HG03520 (cell line): ENCODE results near the gene IL22.

Experiments
- ATAC-seq: cut with Tn5 transposase; IDR thresholded peaks from one replicate; pipeline ENCODE4 v1.9.1; 2021; ENCODE audit warnings: mild to moderate bottlenecking, moderate library complexity; ENCODE audit not compliant: unreplicated experiment

Gene IL22, protein sequence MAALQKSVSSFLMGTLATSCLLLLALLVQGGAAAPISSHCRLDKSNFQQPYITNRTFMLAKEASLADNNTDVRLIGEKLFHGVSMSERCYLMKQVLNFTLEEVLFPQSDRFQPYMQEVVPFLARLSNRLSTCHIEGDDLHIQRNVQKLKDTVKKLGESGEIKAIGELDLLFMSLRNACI

DNA sequence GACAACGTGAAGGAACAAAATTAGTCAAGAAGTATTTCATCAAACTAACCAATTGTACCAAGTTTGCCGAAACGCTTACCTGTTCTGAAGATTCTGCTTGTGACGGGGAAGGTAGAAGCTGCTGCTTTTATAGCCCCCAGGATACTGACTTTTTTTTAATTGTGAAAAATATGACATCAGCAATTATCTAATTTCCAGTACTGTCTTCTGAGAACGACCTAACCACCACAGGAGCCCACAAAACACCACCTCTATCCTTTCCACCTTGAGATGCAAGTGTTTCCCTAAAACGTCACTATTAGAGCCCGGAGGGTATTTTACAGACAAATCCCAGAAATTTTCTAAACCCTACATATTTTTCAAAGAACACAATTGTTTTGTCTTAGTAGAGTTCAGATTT, at the start of gene IL22:
IL22 (minus strand) TSS at position 101 of the 400 bp plus-strand sequence. CDS start 156 bp downstream, outside the sequence.
- ATAC-seq = no peak

DNA sequence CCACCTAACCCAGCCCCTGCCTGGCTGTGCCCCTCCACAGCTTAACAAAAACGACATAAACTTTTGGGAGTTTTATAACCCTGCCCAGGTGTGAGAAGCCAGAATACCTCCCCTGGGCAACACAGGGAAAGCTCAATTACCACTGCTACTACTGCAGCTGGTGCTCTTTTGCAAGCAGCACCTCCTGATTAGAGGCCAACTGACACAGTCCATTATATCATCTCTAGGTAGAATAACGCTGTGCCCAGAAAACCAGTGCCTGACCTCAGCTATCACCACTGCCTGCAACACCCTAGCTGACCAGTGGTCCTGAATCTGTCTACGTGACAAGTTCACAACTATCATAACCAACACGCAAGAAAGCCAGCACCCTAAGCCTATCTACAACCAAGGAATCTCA, 44.5 kb upstream of the IL22 start:
- ATAC-seq = no peak

DNA sequence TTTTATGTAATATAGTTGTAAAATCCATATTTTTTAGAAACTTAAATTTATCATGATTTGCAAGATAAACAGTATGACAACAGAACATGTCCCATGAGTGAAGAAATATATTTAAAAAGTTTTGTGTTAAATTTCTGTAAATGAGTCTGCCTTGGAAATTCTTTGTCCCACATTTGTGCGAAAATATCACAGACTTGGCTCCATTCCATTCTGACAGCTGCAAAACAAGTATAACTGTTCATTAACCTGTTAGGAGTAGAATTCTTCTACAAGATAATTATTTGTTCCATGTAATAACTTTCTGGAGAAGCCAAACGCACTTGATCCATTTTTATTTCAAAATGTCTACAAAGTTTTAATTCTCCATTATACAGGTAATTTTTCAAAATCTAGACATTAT, 40.8 kb upstream of the IL22 start:
- no peak for ATAC-seq

DNA sequence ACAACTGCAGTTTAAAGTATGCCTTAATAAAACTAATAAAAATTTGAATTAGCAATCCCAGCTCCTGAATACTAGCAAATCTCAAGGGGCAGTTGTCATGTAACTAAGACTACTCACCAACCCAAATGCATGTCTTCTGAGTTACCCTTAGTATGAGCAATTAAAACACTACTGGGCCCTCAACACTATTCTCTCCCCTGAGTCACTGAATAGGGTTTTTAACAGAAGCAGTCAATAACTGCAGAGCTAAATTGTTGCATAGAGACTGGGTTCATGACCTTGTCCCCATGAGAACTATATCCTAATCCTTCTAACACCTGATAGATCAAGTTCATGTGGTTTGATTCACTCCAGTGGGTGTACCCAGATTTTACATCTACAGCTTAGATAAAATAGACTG, 39.9 kb upstream of the IL22 start:
- no peak for ATAC-seq

DNA sequence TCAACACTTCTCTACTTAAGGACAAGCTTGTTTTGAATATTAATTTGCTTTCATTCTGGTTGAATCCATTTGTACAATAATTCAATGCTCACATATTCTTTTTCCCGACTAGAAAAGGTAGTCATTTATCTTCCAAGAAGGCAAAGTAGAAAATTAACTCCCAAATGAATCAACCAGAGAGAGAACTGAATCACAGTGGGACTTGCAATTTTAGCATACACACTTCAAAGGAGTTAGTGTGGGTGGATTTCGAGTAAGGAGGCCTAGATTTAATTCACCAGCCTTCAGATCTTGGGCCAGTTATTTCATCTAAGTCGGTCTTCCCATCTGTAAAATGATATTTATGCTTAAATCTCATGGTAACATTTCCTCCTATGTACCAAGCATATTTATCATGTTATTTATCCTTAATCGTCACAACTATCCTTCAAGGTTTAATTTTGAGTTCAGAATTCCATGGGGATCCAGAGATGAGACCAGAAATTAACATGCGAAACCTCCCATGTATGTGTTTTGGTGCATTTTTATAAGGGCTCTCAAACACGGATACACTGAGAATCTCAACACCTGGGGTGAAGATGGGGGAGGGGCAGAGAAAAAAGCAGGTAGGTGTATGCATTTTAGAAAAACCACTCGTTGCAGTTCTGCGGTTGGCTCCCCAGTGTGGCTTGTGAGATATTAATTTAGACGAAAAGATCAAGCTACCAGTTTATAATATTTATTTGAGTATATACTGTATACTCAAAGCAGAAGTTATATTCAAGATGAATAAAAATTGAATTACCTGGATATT, 38.9 kb upstream of the IL22 start:
- no peak for ATAC-seq

DNA sequence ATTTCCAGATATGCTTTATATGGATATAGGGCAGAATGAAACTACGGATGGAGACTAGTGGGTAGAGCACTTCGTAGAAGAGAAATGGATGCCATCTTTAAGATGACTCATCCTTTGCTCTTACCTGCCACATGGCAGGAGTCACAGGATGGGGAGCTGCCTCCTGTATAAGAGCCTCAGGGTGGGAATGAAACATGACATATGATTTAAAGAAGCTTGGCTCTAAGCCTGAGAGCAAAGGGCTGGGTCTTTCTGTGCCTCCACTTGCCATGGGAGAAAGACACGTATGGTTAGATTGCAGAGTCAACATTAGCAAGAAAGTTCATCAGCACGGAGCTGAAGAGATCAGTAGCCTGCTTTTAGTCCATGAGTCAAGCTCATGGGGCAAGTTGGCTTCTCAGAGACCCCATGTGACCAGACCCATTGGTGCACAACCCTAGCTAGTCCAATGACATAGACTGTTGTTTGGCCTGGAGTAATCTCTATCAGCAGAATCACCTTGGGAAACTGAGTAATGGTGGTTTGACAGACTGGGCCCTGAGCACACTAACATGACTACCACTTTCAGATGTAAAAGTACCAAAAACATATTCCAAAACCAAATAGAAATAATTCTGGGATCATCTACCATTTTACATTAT, 38.1 kb upstream of the IL22 start:
- no peak for ATAC-seq

DNA sequence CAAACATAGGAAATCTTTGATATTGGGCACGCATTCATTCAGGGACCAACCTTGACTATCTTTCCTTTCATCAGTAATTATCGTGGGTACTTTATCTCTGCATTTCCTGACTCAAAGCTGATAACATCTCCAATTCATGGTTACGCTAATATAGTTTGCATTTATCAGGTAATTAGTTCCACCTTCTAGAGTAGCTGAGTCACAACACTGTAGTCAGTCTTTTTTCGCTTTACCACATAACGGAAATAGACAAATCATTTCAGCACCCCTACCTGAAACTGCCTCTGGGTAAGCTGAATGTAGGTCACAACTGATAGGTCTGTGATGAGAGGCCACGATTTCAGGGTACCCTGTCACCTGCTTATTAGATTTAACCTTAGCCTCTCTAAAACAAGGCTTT, 36.7 kb upstream of the IL22 start:
- peak; percentile 100 for ATAC-seq

DNA sequence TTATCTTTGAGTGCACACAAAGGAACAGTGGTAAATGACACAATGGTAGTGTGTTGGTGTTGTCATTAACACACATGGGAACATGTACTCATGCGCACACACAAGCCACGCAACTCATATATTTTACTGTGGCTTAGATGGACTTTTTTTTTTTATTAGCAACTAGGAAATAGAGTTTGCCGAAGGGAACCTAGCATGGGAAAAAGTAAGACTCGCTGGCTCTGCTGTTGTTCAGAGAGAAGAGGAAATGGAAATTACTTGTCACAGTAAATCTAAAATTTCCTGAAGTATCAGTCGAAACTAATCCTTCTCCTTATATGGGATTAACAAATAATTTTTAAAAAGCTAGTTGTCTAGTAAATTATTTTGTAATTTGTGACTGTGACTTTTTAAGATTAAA, 33.7 kb upstream of the IL22 start:
- no peak for ATAC-seq

DNA sequence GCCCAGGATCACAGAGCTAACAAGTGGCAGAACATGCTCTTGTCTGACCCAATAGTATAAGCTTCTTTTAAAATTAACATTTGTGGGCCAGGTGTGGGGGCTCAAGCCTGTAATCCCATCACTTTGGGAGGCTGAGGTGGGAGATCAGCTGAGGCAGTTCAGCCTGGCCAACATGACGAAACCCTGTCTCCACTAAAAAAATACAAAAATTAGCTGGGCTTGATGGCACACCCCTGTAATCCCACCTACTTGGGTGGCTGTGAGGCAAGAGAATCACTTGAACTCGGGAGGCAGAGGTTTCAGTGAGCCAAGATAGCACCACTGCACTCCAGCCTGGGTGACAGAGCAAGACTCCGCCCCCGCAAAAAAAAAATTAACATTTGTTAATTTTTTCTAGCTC, 33.0 kb upstream of the IL22 start:
- no peak for ATAC-seq

DNA sequence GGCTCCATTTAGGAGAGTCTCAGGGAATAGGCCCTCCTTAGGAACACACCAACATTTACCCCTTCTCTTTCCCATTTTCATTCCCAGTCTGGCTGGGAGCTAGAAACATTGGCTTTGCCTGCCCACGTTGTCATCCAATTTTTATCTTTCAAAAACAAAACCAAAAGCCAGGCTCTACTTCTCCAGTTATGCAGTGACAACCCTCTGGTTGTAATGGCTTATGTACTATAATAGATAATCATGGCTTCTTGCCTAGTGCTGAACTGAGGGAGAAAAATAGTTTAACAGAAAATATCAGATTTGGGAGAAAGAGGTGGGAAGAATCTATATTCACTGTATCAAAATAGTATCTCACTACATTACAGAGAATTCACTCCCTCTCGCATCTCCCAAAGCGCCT, 32.1 kb upstream of the IL22 start:
- ATAC-seq = no peak

DNA sequence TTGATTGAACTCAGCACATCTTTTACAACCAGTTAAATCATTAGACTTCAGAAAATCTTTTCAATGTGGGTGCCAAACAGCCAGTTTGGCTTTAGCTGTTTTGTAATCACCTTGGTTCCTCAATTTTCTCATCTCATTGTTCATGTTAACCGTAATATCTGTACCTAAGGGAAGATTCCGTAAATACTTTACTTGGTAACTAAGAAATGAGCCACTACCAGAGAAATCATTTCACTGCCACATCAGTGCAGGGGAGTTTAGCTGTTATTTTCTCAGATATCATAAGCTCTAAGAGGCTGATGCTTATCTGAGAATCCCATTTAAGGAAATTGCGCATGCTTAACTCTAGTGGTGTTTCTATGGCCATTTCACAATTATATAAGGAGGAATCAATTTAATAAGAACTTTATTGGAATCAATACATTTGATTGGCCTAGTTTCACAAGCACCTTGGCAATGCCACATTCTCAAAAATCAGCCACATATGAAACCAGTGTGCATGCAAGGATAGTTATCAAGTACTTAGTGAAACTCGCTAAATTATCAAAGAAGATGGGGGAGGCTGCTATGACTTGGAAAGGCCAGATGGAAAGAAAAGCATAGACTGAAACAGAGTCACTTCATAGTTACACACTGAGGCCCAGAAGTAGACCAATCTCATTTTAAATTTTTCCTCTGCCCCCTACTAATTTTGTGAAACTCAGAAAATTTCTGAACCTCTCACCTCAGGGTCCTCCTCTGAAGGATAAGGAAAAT, 28.1 kb upstream of the IL22 start:
- ATAC-seq = no peak

DNA sequence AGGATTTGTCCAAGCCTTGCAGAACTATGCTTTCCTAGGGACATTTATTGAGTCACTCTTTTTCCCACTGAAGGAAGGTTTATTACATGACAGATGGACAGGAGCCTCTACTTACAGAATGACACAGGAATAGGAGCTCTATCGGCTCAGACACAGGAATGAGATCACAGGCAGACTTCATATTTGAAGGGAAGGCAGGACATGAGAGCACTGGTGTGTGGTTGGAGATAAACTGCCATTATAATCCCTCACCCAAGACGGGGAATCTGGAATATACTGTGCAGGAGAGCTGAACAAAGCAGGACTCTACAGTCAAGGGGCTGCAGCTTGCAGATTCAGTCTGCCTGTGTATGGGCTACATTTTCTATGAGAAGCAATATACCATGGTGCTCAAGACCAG, 26.8 kb upstream of the IL22 start:
- no peak for ATAC-seq

DNA sequence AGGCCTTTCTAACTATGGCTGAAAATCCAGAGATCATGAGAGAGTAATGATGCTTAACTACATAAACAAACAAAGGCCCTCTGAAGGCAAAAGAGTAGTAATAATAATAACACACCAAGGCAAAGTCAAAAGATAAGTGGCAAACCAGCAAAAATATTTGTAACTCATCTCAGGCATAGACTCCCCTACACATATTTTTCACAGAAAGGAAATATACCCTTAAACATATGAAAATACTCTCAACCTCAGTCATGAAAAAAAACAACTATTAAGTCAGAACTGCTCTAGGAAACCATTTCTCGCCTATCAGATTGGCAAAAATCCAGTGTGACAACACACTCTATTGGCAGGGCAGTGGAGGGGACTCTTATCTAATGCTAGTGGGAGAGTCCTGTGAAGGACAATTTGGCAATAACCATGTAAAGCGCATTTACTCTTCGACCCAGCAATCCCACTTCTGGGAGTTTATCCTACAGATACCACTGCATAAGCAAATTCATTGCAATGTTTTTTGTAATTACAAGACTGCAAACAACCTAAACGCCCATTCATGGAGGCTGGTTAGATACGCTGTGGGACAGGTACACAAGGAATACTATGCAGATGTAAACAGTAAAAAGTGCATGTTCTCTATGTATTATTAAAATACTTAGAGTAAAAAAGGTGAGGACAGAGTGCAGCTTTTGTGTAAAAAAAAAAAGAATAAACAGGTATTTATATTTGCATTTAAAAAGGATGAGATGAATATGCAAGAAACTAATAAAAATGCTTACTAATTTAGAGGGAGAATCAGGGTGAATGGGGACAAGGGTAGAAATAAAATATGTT, 26.0 kb upstream of the IL22 start:
- no peak for ATAC-seq

DNA sequence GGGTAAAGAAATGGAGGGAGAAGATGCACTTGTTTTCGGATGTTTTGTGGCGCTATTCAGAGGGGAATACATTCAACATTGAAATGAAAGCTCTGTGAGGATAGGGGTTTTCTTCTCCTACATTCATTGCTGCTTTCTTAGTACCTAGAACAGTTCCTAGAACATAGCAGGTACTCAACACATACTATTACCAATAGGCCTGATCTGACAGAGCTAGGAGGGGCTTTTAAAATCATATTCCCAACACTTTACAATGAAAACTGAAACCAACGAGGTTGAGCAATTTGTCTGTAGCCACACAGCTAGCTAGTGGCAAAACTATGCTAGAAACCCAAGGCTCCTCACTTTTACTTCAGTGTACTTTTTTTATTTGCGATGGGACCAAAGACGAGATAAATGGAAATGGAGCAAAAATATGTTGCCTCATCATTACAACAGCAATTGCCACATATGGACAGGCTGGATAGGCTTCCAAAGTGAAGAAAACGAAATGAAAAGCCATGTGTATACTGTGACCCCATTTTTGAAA, 23.1 kb upstream of the IL22 start:
- no peak for ATAC-seq

DNA sequence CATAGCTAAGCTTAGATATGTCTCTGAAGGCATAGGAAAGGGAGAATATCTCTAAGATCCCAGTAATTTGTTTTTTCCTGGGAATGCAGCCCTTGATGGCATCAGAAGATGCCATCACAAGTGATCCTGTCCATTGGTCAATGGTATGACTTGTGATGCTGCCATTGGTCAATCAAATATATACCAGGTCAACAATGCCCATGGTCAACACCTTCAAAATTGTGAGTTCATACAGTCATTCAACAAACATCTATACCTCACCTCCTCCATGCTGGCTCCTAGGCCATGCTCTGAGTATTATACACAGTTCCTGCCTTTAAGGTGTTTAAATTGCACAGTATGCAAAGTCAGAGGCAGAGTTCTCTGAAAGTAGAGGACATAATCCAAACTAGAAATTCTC, 19.3 kb upstream of the IL22 start:
- no peak for ATAC-seq

DNA sequence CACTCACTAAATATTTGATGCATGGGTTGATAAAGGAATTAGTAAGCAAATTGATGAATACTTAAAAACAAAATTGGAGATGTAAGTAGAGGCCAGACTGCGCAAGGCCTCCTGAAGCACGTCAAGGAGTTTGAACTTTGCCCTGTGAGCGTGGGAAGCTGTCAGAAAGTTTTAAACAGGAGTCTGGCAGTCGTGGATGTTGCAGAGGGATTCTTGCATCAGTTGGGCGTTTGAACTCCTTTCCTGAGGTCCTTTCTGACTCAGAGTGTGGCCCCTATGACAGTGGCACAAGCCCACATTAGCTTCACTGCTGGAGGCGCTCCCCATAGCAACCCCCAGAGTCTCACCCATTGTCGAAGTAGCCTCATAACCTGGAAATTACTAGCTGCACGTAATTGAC, 17.9 kb upstream of the IL22 start:
- no peak for ATAC-seq

DNA sequence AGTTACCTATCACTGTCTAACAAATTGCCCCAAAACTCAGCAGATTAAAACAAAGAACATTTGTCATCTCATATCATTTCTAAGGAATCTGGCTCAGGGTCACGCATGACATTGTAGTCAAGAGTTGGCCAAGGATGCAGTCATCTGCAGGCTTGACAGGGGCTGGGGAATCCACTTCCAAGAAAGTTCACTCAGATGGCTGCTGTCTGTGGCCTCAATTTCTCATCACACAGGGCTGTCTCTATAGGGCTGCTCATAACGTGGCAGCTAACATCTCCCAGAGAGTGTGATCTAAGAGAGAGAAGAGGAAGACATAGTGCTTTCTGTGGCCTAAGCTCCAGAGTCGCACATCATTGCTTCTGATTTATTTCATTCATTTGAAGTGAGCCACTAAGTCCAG, 17.0 kb upstream of the IL22 start:
- ATAC-seq = no peak

DNA sequence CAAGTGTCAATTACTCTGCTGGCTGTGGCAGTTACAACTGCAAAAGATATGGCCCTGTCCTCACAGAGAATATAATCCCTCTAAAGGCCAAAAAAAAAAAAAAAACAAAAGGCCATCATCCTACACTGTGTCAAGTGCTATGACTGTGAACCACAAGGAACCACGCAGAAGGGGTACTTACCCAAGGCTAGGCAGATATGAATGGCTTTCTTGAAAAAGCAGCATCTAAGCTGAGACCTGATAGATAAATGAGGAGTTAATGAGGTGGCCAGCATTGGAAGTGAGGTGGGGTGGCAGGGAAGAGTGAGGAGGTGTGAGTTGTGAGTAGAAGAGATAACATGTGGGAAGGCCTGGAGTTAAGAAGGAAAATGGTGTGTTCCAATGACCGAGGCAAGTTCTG, 16.4 kb upstream of the IL22 start:
- ATAC-seq = no peak

DNA sequence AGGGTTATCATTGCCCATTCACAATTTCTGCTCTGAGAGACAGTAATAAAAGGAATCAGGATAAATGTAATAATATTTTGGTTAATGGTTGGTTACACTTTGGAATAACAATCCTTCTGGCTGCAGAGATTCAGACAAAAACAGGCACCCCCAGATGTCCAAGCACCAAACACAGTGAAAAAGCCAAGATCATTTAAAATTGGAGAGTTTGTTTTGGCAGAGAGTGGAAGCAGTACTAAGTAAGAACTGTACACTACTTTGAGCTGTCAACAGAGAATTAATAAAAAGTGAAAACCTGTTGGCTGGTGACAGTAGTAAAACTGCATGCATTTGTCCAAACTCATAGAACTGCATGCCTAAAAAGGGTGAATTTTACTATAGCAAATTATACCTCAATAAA, 15.6 kb upstream of the IL22 start:
- no peak for ATAC-seq

DNA sequence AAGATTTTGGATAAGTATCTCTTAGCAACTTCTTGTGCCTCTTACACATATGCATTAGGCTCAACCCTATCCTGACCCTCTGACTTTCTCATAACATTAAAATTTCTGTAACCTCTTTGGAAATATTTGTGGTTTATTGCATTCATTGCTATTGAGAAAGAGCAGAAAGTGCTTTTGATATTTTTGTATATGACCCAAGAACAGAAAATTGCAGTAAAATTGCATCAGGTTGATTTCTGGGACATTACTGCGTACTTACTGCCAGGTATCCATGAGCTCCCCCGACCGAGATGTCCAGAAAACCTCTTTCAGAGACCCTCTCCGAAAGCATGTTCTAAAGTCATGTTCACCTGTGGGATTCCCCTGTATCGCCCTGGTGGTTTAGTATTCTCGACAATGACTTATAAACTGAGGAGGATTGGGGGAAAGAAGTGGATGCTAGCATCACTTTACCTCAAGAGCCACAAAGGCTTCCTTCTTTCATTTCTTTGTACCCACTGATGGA, 14.5 kb upstream of the IL22 start:
- no peak for ATAC-seq
